ENCODE data around the gene BMPER. TPM values are rescaled to one million over a fixed set of nuclear protein-coding genes. Genes with fewer than 3 reads are reported as not detected.
A peak's percentile ranks its signal among the peaks of the same experiment; 100 is the strongest.

Gene BMPER
- total RNA-seq, 8 experiments from 2014 or later: 0.25 to 39.1 (median 2.4) TPM

- peaks cover 3 to 10% of the 10 kb centered on the region in 2 donors for H3K4me1 ChIP-seq (replicated peaks in 1 of 2)
- H3K27ac ChIP-seq: no peak overlapping the region
- 0 to 100% (median 64%) methylated on average over 1 to 3 of the region's 3 CpGs; no CpG with 5 or more reads in 2 of the 10 experiments for WGBS, 10 experiments
- no peak overlapping the region for H3K4me3 ChIP-seq
- in situ Hi-C loops (cut with MboI; ENCODE audit: low pct_unique_long_range_greater_than_20kb in 2 of 9, low sequenced_read_pairs in 9 of 9, unreplicated experiment in 9 of 9): no loop called here
- ATAC-seq (replicated peaks in 6 of 8): peak in 4 of 8 experiments; percentile 28 to 96 (median 75)
Observed at GRCh38 chr7:34054075-34054474, 148.7 kb downstream of the BMPER start.

GRCh38 chr7:34057136-34057535 is 151.8 kb downstream of the BMPER start:
- no peak overlapping the region for H3K27ac ChIP-seq
- no peak for ATAC-seq (replicated peaks in 6 of 8)
- H3K4me1 ChIP-seq (replicated peaks in 1 of 2): peaks cover 3 to 10% of the 10 kb centered on the region in 2 donors
- no peak overlapping the region for H3K4me3 ChIP-seq
- in situ Hi-C loops (cut with MboI; ENCODE audit: low pct_unique_long_range_greater_than_20kb in 2 of 9, low sequenced_read_pairs in 9 of 9, unreplicated experiment in 9 of 9): no loop called here

- WGBS, 10 experiments: 60 to 100% (median 92%) methylated on average over 1 to 5 of the region's 5 CpGs
- Histone ChIP-seq H3K27ac (no peak overlapping the region), H3K4me3 (no peak overlapping the region), H3K4me1 (replicated peaks in 1 of 2) (peaks cover 3 to 10% of the 10 kb centered on the region in 2 donors)
- ATAC-seq (replicated peaks in 6 of 8): no peak
- in situ Hi-C loops (cut with MboI; ENCODE audit: low pct_unique_long_range_greater_than_20kb in 2 of 9, low sequenced_read_pairs in 9 of 9, unreplicated experiment in 9 of 9): no loop called here
Observed at GRCh38 chr7:34057956-34058355, 152.6 kb downstream of the BMPER start.

GRCh38 chr7:34058801-34059135 is 153.4 kb downstream of the BMPER start:
- Histone ChIP-seq H3K27ac (no peak overlapping the region), H3K4me1 (replicated peaks in 1 of 2) (peaks cover 3 to 10% of the 10 kb centered on the region in 2 donors), H3K4me3 (no peak overlapping the region)
- WGBS, 10 experiments: 0 to 71% (median 50%) methylated on average over 1 of the region's 1 CpG; no CpG with 5 or more reads in 1 of the 10 experiments
- ATAC-seq (replicated peaks in 6 of 8): peak in 1 of 8 experiments; percentile 44
- in situ Hi-C loops (cut with MboI; ENCODE audit: low pct_unique_long_range_greater_than_20kb in 2 of 9, low sequenced_read_pairs in 9 of 9, unreplicated experiment in 9 of 9): no loop called here

- 0 to 45% (median 20%) methylated on average over 1 to 6 of the region's 8 CpGs for WGBS, 10 experiments
- in situ Hi-C loops (cut with MboI; ENCODE audit: low pct_unique_long_range_greater_than_20kb in 2 of 9, low sequenced_read_pairs in 9 of 9, unreplicated experiment in 9 of 9): no loop called here
- H3K4me3 ChIP-seq: no peak overlapping the region
- peak; percentile 37 to 96 (median 78) for ATAC-seq (replicated peaks in 6 of 8)
- H3K27ac ChIP-seq: no peak overlapping the region
- H3K4me1 ChIP-seq (replicated peaks in 1 of 2): peaks cover 3 to 10% of the 10 kb centered on the region in 2 donors
Observed at GRCh38 chr7:34059136-34059828, 153.9 kb downstream of the BMPER start.

- peak in 4 of 8 experiments; percentile 24 to 54 (median 44) for ATAC-seq (replicated peaks in 6 of 8)
- 40 to 96% (median 50%) methylated on average over 1 to 4 of the region's 4 CpGs; no CpG with 5 or more reads in 7 of the 10 experiments for WGBS, 10 experiments
Observed at GRCh38 chr7:34060196-34060947, 155.0 kb downstream of the BMPER start.

GRCh38 chr7:34061149-34061548 is 155.8 kb downstream of the BMPER start:
- 60 to 100% (median 88%) methylated on average over 1 to 2 of the region's 2 CpGs for WGBS, 10 experiments
- peaks cover 3 to 10% of the 10 kb centered on the region in 2 donors for H3K4me1 ChIP-seq (replicated peaks in 1 of 2)
- H3K4me3 ChIP-seq: no peak overlapping the region
- peak in 2 of 8 experiments; percentile 15 to 46 for ATAC-seq (replicated peaks in 6 of 8)
- H3K27ac ChIP-seq: no peak overlapping the region
- in situ Hi-C loops (cut with MboI; ENCODE audit: low pct_unique_long_range_greater_than_20kb in 2 of 9, low sequenced_read_pairs in 9 of 9, unreplicated experiment in 9 of 9): no loop called here

More at GRCh38 chr7:34060196-34060947, 155.0 kb downstream of the BMPER start:
- in situ Hi-C loops (cut with MboI; ENCODE audit: low pct_unique_long_range_greater_than_20kb in 2 of 9, low sequenced_read_pairs in 9 of 9, unreplicated experiment in 9 of 9): no loop called here
- Histone ChIP-seq H3K4me1 (replicated peaks in 1 of 2) (peaks cover 3 to 10% of the 10 kb centered on the region in 2 donors), H3K4me3 (no peak overlapping the region), H3K27ac (no peak overlapping the region)

- no peak overlapping the region for H3K4me3 ChIP-seq
- H3K27ac ChIP-seq: no peak overlapping the region
- 70 to 100% (median 94%) methylated on average over 2 to 4 of the region's 4 CpGs; no CpG with 5 or more reads in 4 of the 10 experiments for WGBS, 10 experiments
- peaks cover 3 to 10% of the 10 kb centered on the region in 2 donors for H3K4me1 ChIP-seq (replicated peaks in 1 of 2)
- no peak for ATAC-seq (replicated peaks in 6 of 8)
- in situ Hi-C loops (cut with MboI; ENCODE audit: low pct_unique_long_range_greater_than_20kb in 2 of 9, low sequenced_read_pairs in 9 of 9, unreplicated experiment in 9 of 9): no loop called here
Observed at GRCh38 chr7:34062341-34062740, 157.0 kb downstream of the BMPER start.

GRCh38 chr7:34062826-34063225 is 157.5 kb downstream of the BMPER start:
- in situ Hi-C loops (cut with MboI; ENCODE audit: low pct_unique_long_range_greater_than_20kb in 2 of 9, low sequenced_read_pairs in 9 of 9, unreplicated experiment in 9 of 9): no loop called here
- Histone ChIP-seq H3K4me3 (no peak overlapping the region), H3K4me1 (replicated peaks in 1 of 2) (peaks cover 3 to 10% of the 10 kb centered on the region in 2 donors), H3K27ac (no peak overlapping the region)
- ATAC-seq (replicated peaks in 6 of 8): no peak

GRCh38 chr7:34064519-34065158 is 159.3 kb downstream of the BMPER start:
- in situ Hi-C loops (cut with MboI; ENCODE audit: low pct_unique_long_range_greater_than_20kb in 2 of 9, low sequenced_read_pairs in 9 of 9, unreplicated experiment in 9 of 9): no loop called here

GRCh38 chr7:34066411-34066810 is 161.1 kb downstream of the BMPER start:
- ATAC-seq (replicated peaks in 6 of 8): no peak
- Histone ChIP-seq H3K4me3 (no peak overlapping the region), H3K4me1 (replicated peaks in 1 of 2) (no peaks in the 10 kb centered on the region), H3K27ac (no peak overlapping the region)
- in situ Hi-C loops (cut with MboI; ENCODE audit: low pct_unique_long_range_greater_than_20kb in 2 of 9, low sequenced_read_pairs in 9 of 9, unreplicated experiment in 9 of 9): no loop called here
- 40 to 100% (median 84%) methylated on average over 1 of the region's 1 CpG; no CpG with 5 or more reads in 4 of the 10 experiments for WGBS, 10 experiments

More at GRCh38 chr7:34064519-34065158, 159.3 kb downstream of the BMPER start:
- no peak overlapping the region for H3K4me3 ChIP-seq
- no peak overlapping the region for H3K27ac ChIP-seq
- WGBS, 10 experiments: 78 to 97% (median 90%) methylated on average over 2 to 4 of the region's 4 CpGs; no CpG with 5 or more reads in 1 of the 10 experiments
- peak in 1 of 8 experiments; percentile 61 for ATAC-seq (replicated peaks in 6 of 8)
- H3K4me1 ChIP-seq (replicated peaks in 1 of 2): no peaks in the 10 kb centered on the region

GRCh38 chr7:34067005-34067778 is 161.9 kb downstream of the BMPER start:
- WGBS, 10 experiments: 0 to 100% (median 69%) methylated on average over 1 to 4 of the region's 7 CpGs; no CpG with 5 or more reads in 2 of the 10 experiments
- no peak overlapping the region for H3K27ac ChIP-seq
- in situ Hi-C loops (cut with MboI; ENCODE audit: low pct_unique_long_range_greater_than_20kb in 2 of 9, low sequenced_read_pairs in 9 of 9, unreplicated experiment in 9 of 9): no loop called here

More at GRCh38 chr7:34067005-34067778, 161.9 kb downstream of the BMPER start:
- peak in 3 of 8 experiments; percentile 32 to 82 (median 59) for ATAC-seq (replicated peaks in 6 of 8)
- no peak overlapping the region for H3K4me3 ChIP-seq
- H3K4me1 ChIP-seq (replicated peaks in 1 of 2): no peaks in the 10 kb centered on the region

All from motor neuron (in vitro differentiated cells).